SK-N-SH (cell line): ENCODE results near the gene PPP1R1A.

Source experiments
- CTCF ChIP-seq: fragments of 200-600 bp; sonication (generic); IDR thresholded peaks from 2 replicates; pipeline ENCODE4 v1.6.1; 2017; ENCODE audit warnings: antibody characterized with exemption, mild to moderate bottlenecking, moderate library complexity
- FOXM1 ChIP-seq: IDR thresholded peaks from 2 replicates; pipeline ENCODE4 v1.4.0; 2012; ENCODE audit warnings: low read depth, mild to moderate bottlenecking
- GATA2 ChIP-seq: sonication (generic); formaldehyde crosslinking; IDR thresholded peaks from 2 replicates; pipeline ENCODE4 v1.5.0; 2020; ENCODE audit warnings: mild to moderate bottlenecking, missing genetic modification reagents
- JUND ChIP-seq: IDR thresholded peaks from 2 replicates; pipeline ENCODE4 v1.4.0; 2012
- POLR2AphosphoS5 ChIP-seq: IDR thresholded peaks from 2 replicates; pipeline ENCODE4 v1.6.1; 2012; ENCODE audit warnings: low read depth, low read length
- RAD21 ChIP-seq: IDR thresholded peaks from 2 replicates; pipeline ENCODE4 v1.6.1; 2012; ENCODE audit warnings: mild to moderate bottlenecking, low read length
- SIN3A ChIP-seq: IDR thresholded peaks from 2 replicates; pipeline ENCODE4 v1.6.1; 2012; ENCODE audit warnings: low read depth, mild to moderate bottlenecking, low read length, moderate library complexity, borderline replicate concordance
- TAF1 ChIP-seq: IDR thresholded peaks from 2 replicates; pipeline ENCODE4 v1.6.1; 2012; ENCODE audit warnings: low read depth, mild to moderate bottlenecking, low read length, moderate library complexity, borderline replicate concordance
- USF1 ChIP-seq: IDR thresholded peaks from 2 replicates; pipeline ENCODE4 v1.4.0; 2012; ENCODE audit warnings: low read depth, borderline replicate concordance
- USF2 ChIP-seq: fragments of 150-350 bp; IDR thresholded peaks from 2 replicates; pipeline ENCODE4 v1.6.1; 2017; ENCODE audit warnings: antibody characterized with exemption, low read length, low read depth, borderline replicate concordance
- TF ChIP-seq, protein P1 (sequence below): IDR thresholded peaks from 2 replicates; pipeline ENCODE4 v1.4.0; 2012; ENCODE audit warnings: low read depth, borderline replicate concordance
- TF ChIP-seq, protein P2 (sequence below): fragments of 150-350 bp; IDR thresholded peaks from 2 replicates; pipeline ENCODE4 v1.6.1; 2016; ENCODE audit warnings: mild to moderate bottlenecking, low read depth, low read length

DNA sequence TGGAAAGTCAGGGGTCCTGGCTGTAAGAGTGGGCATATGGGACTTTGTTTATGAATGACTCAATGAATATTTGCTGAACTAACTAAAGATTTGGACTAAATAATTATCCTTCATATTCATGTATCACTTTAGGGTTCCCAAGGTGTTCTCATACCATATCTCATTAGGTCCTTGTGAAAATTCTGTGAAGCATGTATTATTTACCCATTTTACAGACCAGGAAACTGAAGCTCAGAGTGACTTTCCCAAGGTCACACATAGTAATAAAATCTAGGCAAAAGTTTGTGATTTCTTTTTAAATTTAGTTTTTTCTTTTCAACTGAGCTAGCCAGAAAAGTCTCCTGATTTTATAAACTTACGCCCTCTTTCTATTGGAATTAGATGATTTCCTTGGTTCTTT, 29.7 kb downstream of the PPP1R1A start:
- TF ChIP-seq CTCF (no peak), SIN3A (no peak), GATA2 (CRISPR knock-in tag) (no peak), POLR2AphosphoS5 (no peak), USF1 (no peak), RAD21 (no peak), JUND (no peak), TAF1 (no peak), USF2 (no peak), FOXM1 (no peak)
- TF ChIP-seq, protein P1, sequence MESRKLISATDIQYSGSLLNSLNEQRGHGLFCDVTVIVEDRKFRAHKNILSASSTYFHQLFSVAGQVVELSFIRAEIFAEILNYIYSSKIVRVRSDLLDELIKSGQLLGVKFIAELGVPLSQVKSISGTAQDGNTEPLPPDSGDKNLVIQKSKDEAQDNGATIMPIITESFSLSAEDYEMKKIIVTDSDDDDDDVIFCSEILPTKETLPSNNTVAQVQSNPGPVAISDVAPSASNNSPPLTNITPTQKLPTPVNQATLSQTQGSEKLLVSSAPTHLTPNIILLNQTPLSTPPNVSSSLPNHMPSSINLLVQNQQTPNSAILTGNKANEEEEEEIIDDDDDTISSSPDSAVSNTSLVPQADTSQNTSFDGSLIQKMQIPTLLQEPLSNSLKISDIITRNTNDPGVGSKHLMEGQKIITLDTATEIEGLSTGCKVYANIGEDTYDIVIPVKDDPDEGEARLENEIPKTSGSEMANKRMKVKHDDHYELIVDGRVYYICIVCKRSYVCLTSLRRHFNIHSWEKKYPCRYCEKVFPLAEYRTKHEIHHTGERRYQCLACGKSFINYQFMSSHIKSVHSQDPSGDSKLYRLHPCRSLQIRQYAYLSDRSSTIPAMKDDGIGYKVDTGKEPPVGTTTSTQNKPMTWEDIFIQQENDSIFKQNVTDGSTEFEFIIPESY: no peak
- TF ChIP-seq, protein P2, sequence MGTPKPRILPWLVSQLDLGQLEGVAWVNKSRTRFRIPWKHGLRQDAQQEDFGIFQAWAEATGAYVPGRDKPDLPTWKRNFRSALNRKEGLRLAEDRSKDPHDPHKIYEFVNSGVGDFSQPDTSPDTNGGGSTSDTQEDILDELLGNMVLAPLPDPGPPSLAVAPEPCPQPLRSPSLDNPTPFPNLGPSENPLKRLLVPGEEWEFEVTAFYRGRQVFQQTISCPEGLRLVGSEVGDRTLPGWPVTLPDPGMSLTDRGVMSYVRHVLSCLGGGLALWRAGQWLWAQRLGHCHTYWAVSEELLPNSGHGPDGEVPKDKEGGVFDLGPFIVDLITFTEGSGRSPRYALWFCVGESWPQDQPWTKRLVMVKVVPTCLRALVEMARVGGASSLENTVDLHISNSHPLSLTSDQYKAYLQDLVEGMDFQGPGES: no peak
